ENCODE measurements around the gene DYNC2I2. TPM values are rescaled to one million over a fixed set of nuclear protein-coding genes. Genes with fewer than 3 reads are reported as not detected.
"Not testable (repeated sequence)": the region's sequence is repeated elsewhere in the genome, so short reads cannot be mapped to it uniquely, and the experiment has no call there.

The DYNC2I2 gene
- total and polyA plus RNA-seq, 3 donors from 2014 or later: 78.4 to 102 (median 96.7) TPM

- H3K27ac ChIP-seq: no peak overlapping the region
- TF ChIP-seq POLR2A (IDR thresholded peaks at IDR 0.05) (no peak), CTCF (IDR thresholded peaks at IDR 0.05) (no peak)
- no peaks in the 10 kb centered on the region for H3K4me1 ChIP-seq
- no peak for DNase-seq
- no peaks in the 10 kb centered on the region for H3K9me3 ChIP-seq
- intact Hi-C loops (cut with DNase I; ENCODE audit: low total_unique reads): no loop called here
- no peaks in the 10 kb centered on the region for H3K36me3 ChIP-seq (ENCODE audit: low read depth, missing control alignments)
- H3K27me3 ChIP-seq: no peaks in the 10 kb centered on the region
- no peak overlapping the region for H3K4me3 ChIP-seq
- 94 to 95% methylated on average over 11 of the region's 11 CpGs for WGBS, 2 donors
Measured at GRCh38 chr9:128588581-128589233, 67.9 kb downstream of the DYNC2I2 start.

GRCh38 chr9:128587453-128587852 lies 69.2 kb downstream of the DYNC2I2 start:
- H3K36me3 ChIP-seq (ENCODE audit: low read depth, missing control alignments): no peaks in the 10 kb centered on the region
- H3K4me1 ChIP-seq: no peaks in the 10 kb centered on the region
- no peaks in the 10 kb centered on the region for H3K9me3 ChIP-seq
- no peak for TF ChIP-seq POLR2A (IDR thresholded peaks at IDR 0.05)
- no peak for TF ChIP-seq CTCF (IDR thresholded peaks at IDR 0.05)
- no peaks in the 10 kb centered on the region for H3K27me3 ChIP-seq
- H3K4me3 ChIP-seq: no peak overlapping the region
- 54% methylated on average over 6 of the region's 6 CpGs for whole genome bisulfite sequencing, 2 donors
- no peak for DNase-seq
- no peak overlapping the region for H3K27ac ChIP-seq
- intact Hi-C loops (cut with DNase I; ENCODE audit: low total_unique reads): no loop called here

- H3K27me3 ChIP-seq; H3K36me3 ChIP-seq (ENCODE audit: low read depth, missing control alignments); DNase-seq; H3K4me3 ChIP-seq; H3K9me3 ChIP-seq; H3K4me1 ChIP-seq; intact Hi-C loops (cut with DNase I; ENCODE audit: low total_unique reads); H3K27ac ChIP-seq: not testable (repeated sequence)
- 88 to 92% methylated on average over 11 of the region's 11 CpGs for WGBS, 2 donors
Measured at GRCh38 chr9:128586934-128587333, 69.7 kb downstream of the DYNC2I2 start.

DNA sequence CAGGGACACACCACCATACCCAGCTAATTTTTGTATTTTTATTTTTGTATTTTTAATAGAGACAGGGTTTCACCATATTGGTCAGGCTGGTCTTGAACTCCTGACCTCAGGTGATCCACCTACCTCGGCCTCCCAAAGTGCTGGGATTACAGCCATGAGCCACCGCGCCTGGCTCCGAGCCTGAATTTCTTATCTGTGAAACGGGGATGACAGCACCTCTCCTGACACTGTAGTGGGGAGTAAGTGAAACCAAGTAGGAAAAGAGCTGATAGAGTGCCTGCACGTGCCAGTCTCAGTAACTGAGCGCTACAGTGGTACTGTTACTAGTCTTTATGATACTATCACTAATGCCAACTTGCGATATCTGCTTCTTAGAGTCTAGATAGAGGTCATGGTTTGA lies 71.5 kb downstream of the DYNC2I2 start:
- intact Hi-C loops (cut with DNase I; ENCODE audit: low total_unique reads); DNase-seq; H3K4me1 ChIP-seq; H3K4me3 ChIP-seq; H3K9me3 ChIP-seq; H3K36me3 ChIP-seq (ENCODE audit: low read depth, missing control alignments); H3K27me3 ChIP-seq; H3K27ac ChIP-seq: not testable (repeated sequence)
- WGBS, 2 donors: 71 to 92% methylated on average over 8 of the region's 8 CpGs

Other genes with a start within 250 kb of the DYNC2I2 start
- 10 to 100 TPM; 19.7 to 21.7 TPM for gene CERCAM, start 236.0 kb downstream of the DYNC2I2 start, total RNA-seq
- gene CERCAM, start 236.0 kb downstream of the DYNC2I2 start, polyA plus RNA-seq (ENCODE audit: insufficient read depth, low read depth, low replicate concordance): 26.0 TPM
- gene ODF2, start 200.8 kb downstream of the DYNC2I2 start, total RNA-seq: 100 to 1,000 TPM; 189 to 421 TPM
- 634 TPM for gene ODF2, start 200.8 kb downstream of the DYNC2I2 start, polyA plus RNA-seq (ENCODE audit: insufficient read depth, low read depth, low replicate concordance)
- gene GLE1, start 152.1 kb downstream of the DYNC2I2 start, total RNA-seq: 10 to 100 TPM; 44.7 to 59.7 TPM
- 82.3 TPM for gene GLE1, start 152.1 kb downstream of the DYNC2I2 start, polyA plus RNA-seq (ENCODE audit: insufficient read depth, low read depth, low replicate concordance)
- 100 to 1,000 TPM; 653 to 665 TPM for gene SPTAN1, start 104.3 kb downstream of the DYNC2I2 start, total RNA-seq
- 299 TPM for gene SPTAN1, start 104.3 kb downstream of the DYNC2I2 start, polyA plus RNA-seq (ENCODE audit: insufficient read depth, low read depth, low replicate concordance)
- gene SET, start 32.4 kb upstream of the DYNC2I2 start, total RNA-seq: 100 to 1,000 TPM; 113 to 142 TPM
- gene SET, start 32.4 kb upstream of the DYNC2I2 start, polyA plus RNA-seq (ENCODE audit: insufficient read depth, low read depth, low replicate concordance): 159 TPM
- gene PKN3, start 45.7 kb upstream of the DYNC2I2 start, total RNA-seq: 1 to 10 TPM; 3.6 to 7.2 TPM
- 4.2 TPM for gene PKN3, start 45.7 kb upstream of the DYNC2I2 start, polyA plus RNA-seq (ENCODE audit: insufficient read depth, low read depth, low replicate concordance)
- 10 to 100 TPM; 36.4 to 57.5 TPM for gene ZDHHC12, start 67.3 kb upstream of the DYNC2I2 start, total RNA-seq
- gene ZDHHC12, start 67.3 kb upstream of the DYNC2I2 start, polyA plus RNA-seq (ENCODE audit: insufficient read depth, low read depth, low replicate concordance): 39.3 TPM
- 100 to 1,000 TPM in 1 of 2 donors, 10 to 100 TPM in 1; 96.8 to 112 TPM for gene ZER1, start 115.1 kb upstream of the DYNC2I2 start, total RNA-seq
- gene ZER1, start 115.1 kb upstream of the DYNC2I2 start, polyA plus RNA-seq (ENCODE audit: insufficient read depth, low read depth, low replicate concordance): 118 TPM
- gene TBC1D13, start 130.4 kb upstream of the DYNC2I2 start, total RNA-seq: 10 to 100 TPM; 14.3 to 15.7 TPM
- 15.5 TPM for gene TBC1D13, start 130.4 kb upstream of the DYNC2I2 start, polyA plus RNA-seq (ENCODE audit: insufficient read depth, low read depth, low replicate concordance)
- 10 to 100 TPM; 28.9 to 30.4 TPM for gene ENDOG, start 161.7 kb upstream of the DYNC2I2 start, total RNA-seq
- gene ENDOG, start 161.7 kb upstream of the DYNC2I2 start, polyA plus RNA-seq (ENCODE audit: insufficient read depth, low read depth, low replicate concordance): 33.9 TPM
- gene SPOUT1, start 172.9 kb upstream of the DYNC2I2 start, total RNA-seq: 10 to 100 TPM; 34.0 to 43.2 TPM
- gene SPOUT1, start 172.9 kb upstream of the DYNC2I2 start, polyA plus RNA-seq (ENCODE audit: insufficient read depth, low read depth, low replicate concordance): 14.4 TPM
- gene KYAT1, start 225.1 kb upstream of the DYNC2I2 start, total RNA-seq: 10 to 100 TPM; 14.0 to 18.0 TPM
- gene KYAT1, start 225.1 kb upstream of the DYNC2I2 start, polyA plus RNA-seq (ENCODE audit: insufficient read depth, low read depth, low replicate concordance): 11.6 TPM
- gene LRRC8A, start 225.3 kb upstream of the DYNC2I2 start, total RNA-seq: 10 to 100 TPM; 54.3 to 61.3 TPM
- 30.9 TPM for gene LRRC8A, start 225.3 kb upstream of the DYNC2I2 start, polyA plus RNA-seq (ENCODE audit: insufficient read depth, low read depth, low replicate concordance)

All from testis (tissue), 3 donors.